Cardiac fibroblast (primary cell): ENCODE measurements around the gene CLEC16A.
"Not testable (repeated sequence)": the region's sequence is repeated elsewhere in the genome, so short reads cannot be mapped to it uniquely, and the experiment has no call there.

Experiments used
- DNase-seq, 2 donors: peaks; one replicate each; pipeline versions ENCODE4 v3.0.0 to v3.0.0-alpha.2; 2010; ENCODE audit warnings: low read depth in 2 of 2
- H3K4me3 ChIP-seq, 2 donors: replicated peaks in 1 of 2; 1 replicate in 1 of 2; 2 replicates in 1 of 2; pipeline ENCODE4 v1.5.1; 2011; ENCODE audit warnings: low read depth in 2 of 2, low read length in 2 of 2, mild to moderate bottlenecking in 2 of 2, moderate library complexity in 1 of 2
- CTCF ChIP-seq: IDR thresholded peaks from one replicate; pipeline ENCODE4 v1.5.1; 2011; ENCODE audit warnings: low read depth, mild to moderate bottlenecking, low read length, inconsistent platforms

Gene CLEC16A

GRCh38 chr16:11217651-11218603 lies 273.6 kb downstream of the CLEC16A start:
- no peak for DNase-seq
- no peak for TF ChIP-seq CTCF
- no peak overlapping the region for H3K4me3 ChIP-seq

- DNase-seq: peak in 1 of 2 donors; percentile 27
- TF ChIP-seq CTCF: peak; percentile 73
- H3K4me3 ChIP-seq: no peak overlapping the region
These were observed 274.2 kb downstream of the CLEC16A start for GRCh38 chr16:11218604-11218962.

DNA sequence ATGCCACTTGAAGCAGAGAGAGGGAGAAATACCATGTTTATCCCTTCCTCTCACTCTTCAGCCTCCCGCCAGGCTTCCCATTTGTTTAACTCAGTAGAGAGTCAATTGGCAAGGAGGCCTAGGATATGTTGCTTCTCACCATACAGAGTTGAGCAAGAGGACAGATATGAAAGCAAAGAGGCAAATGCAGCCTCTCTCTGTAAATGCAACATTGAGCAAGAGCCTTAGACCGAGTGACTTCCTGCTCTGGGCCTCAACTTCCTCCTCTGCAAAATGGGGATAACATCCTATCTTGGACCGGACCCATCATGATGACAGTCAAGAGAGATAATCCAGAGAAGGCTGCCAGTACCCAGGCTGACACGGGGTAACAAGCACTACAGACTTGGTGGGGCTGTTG lies 274.8 kb downstream of the CLEC16A start:
- no peak for TF ChIP-seq CTCF
- DNase-seq: peak in 1 of 2 donors; percentile 41
- H3K4me3 ChIP-seq: no peak overlapping the region

- not testable (repeated sequence) for H3K4me3 ChIP-seq, DNase-seq
These were observed 276.1 kb downstream of the CLEC16A start for GRCh38 chr16:11220507-11220906.

DNA sequence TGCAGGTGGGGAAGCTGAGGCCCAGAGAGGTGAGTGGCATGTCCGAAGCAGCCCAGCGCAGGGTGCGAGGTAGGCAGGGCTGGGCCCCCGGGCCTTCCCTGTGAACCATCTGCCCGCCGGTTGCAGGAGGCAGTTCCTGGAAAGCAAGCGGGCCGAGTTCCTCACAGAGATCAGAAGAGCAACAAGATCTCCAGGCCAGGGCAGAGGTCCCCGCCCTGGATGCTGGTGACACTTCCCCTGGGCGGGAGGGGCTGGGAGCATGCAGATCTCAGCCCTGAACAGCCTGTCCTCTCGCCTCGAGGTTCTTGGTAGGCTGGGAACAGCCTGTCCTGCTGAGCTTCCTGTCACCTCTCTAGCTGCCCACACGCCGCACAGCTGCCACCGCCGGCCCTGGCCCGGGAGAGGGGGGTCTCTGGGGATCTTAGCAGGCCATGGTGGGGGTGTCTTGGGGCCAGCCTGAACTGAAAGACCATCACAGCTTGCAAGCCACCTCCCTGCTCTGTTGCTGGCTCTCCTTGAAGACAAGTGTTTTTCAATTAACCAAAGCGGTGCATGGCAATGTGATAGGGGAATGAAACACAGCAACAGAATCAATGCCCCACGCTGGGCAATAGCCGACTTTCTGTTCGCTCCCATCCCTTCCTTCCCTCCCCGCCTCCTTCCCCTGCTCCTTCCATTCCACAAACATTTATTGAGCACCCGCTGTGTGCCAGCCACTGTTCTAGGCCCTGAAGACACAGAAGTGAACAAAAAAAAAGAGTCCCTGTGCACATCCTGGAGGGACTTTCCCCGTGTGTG lies 279.9 kb downstream of the CLEC16A start:
- DNase-seq: no peak
- no peak for TF ChIP-seq CTCF
- H3K4me3 ChIP-seq: no peak overlapping the region

DNA sequence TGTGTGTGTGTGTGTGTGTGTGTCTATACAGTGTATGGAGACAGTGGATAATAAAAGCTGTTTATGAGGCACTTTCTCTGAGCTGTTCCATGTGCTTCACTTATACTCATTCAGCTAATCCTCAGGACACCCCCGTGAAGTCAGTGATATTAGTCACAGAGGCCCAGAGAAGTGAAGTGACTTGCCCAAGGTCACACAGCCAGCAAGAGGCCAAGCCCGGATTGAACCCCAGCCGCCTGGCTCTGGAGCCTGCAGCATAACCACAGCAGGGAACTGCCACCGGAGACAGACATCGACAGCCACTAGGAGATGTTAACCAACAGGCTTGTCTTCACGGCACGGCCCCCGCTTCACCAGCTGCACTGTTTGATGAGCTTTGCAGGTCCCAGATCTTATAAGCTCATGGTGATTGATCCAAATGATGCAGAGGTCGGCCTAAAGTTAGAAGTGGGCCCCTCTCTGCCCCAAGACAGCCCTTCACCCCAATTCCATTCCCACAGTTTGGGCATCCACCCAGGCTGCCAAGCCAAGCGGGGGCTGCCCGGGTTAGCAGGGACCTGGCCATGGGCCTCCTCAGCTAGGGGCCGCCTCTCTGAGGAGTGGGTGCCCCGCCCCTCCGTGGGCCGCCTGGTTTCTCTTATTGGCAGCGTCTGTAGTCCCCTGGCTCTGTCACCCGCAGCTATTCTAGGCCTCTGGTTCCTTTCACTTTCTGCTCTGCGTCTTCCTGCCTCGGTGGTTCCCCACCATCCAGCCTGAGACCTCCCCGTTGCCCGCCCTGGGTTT lies 280.7 kb downstream of the CLEC16A start:
- peak in 1 of 2 donors; percentile 29 for DNase-seq
- TF ChIP-seq CTCF: no peak
- H3K4me3 ChIP-seq: no peak overlapping the region
